NCI-H748 (cell line): ENCODE results near the gene ANKFN1.

Experiments
- DNase-seq: peaks from one replicate; lab custom pipeline; 2025; ENCODE audit not compliant: unreplicated experiment; lab: John Stamatoyannopoulos, UW

The ANKFN1 gene

GRCh38 chr17:56142325-56142724 is 10.9 kb upstream of the ANKFN1 start:
- no peak for DNase-seq

- no peak for DNase-seq
Measured at GRCh38 chr17:56142781-56143180, 10.5 kb upstream of the ANKFN1 start.

- DNase-seq, result peak; percentile 11
Measured at GRCh38 chr17:56144223-56144622, 9.1 kb upstream of the ANKFN1 start.

GRCh38 chr17:56146534-56146933 is 6.7 kb upstream of the ANKFN1 start:
- no peak for DNase-seq

- DNase-seq, result no peak
Measured at GRCh38 chr17:56148333-56148732, 4.9 kb upstream of the ANKFN1 start.

- no peak for DNase-seq
Measured at GRCh38 chr17:56149266-56150036, 3.8 kb upstream of the ANKFN1 start.

GRCh38 chr17:56150649-56151048 is 2.6 kb upstream of the ANKFN1 start:
- DNase-seq, result no peak

- no peak for DNase-seq
Measured at GRCh38 chr17:56157845-56158244, 4.6 kb downstream of the ANKFN1 start.

GRCh38 chr17:56158344-56158743 is 5.1 kb downstream of the ANKFN1 start:
- no peak for DNase-seq

- no peak for DNase-seq
Measured at GRCh38 chr17:56158915-56159825, 5.9 kb downstream of the ANKFN1 start.

- no peak for DNase-seq
Measured at GRCh38 chr17:56159826-56160380, 6.6 kb downstream of the ANKFN1 start.

GRCh38 chr17:56160422-56160821 is 7.1 kb downstream of the ANKFN1 start:
- DNase-seq, result no peak

GRCh38 chr17:56165072-56165641 is 11.9 kb downstream of the ANKFN1 start:
- no peak for DNase-seq

- DNase-seq, result no peak
Measured at GRCh38 chr17:56167491-56167890, 14.2 kb downstream of the ANKFN1 start.

- DNase-seq, result no peak
Measured at GRCh38 chr17:56169621-56170020, 16.3 kb downstream of the ANKFN1 start.

- DNase-seq, result no peak
Measured at GRCh38 chr17:56171186-56171959, 18.1 kb downstream of the ANKFN1 start.

GRCh38 chr17:56172517-56172982 is 19.3 kb downstream of the ANKFN1 start:
- DNase-seq, result no peak

- no peak for DNase-seq
Measured at GRCh38 chr17:56173026-56173425, 19.8 kb downstream of the ANKFN1 start.

GRCh38 chr17:56173958-56174835 is 20.9 kb downstream of the ANKFN1 start:
- no peak for DNase-seq
